Measurements from ENCODE around the gene AOX1. TPM values are rescaled to one million over a fixed set of nuclear protein-coding genes. Genes with fewer than 3 reads are reported as not detected.

Gene AOX1
- polyA plus RNA-seq, 1 of the 3 experiments (the other 2 are of a cell fraction), result 3.3 TPM

- Histone ChIP-seq H3K27ac (ENCODE audit: low read depth in 2 of 2, low read length in 1 of 2) (no peak overlapping the region), H3K9me3 (no peaks in the 10 kb centered on the region), H3F3A (replicated peaks; ENCODE audit: insufficient read depth) (peaks cover 4% of the 10 kb centered on the region), H4K20me1 (ENCODE audit: insufficient read depth) (no peaks in the 10 kb centered on the region), H3K9ac (no peak overlapping the region), H3K79me2 (ENCODE audit: insufficient read depth) (no peaks in the 10 kb centered on the region), H3K36me3 (replicated peaks in 1 of 2; ENCODE audit: control insufficient read depth in 1 of 2, insufficient read depth in 2 of 2, low read length in 1 of 2) (no peaks in the 10 kb centered on the region), H2AFZ (ENCODE audit: low read depth) (no peak overlapping the region), H3K9me2 (no peaks in the 10 kb centered on the region), H3K4me2 (no peak overlapping the region), H3K4me1 (ENCODE audit: control insufficient read depth in 1 of 2, insufficient read depth in 2 of 2, low read depth in 1 of 2, low read length in 1 of 2) (peaks cover 6 to 7% of the 10 kb centered on the region in 2 experiments; a peak in 3 of 4 replicates), H3K27me3 (ENCODE audit: insufficient read depth) (no peaks in the 10 kb centered on the region), H3K4me3 (ENCODE audit: low read depth in 2 of 2, low read length in 1 of 2) (no peak overlapping the region)
- CTCF ChIA-PET, result interaction anchor here (1.0 kb wide), 1 partner anchor 19 kb away, joined by 4 read pairs; no protein-coding TSS in a partner anchor
- DNase-seq, result no peak
- no peak for TF ChIP-seq RAD21 (IDR thresholded peaks at IDR 0.05; ENCODE audit: low read length)
- TF ChIP-seq SMC3 (IDR thresholded peaks at IDR 0.05; ENCODE audit: low read depth, low read length), result no peak
- TF ChIP-seq GATA2 (CRISPR knock-in tag; IDR thresholded peaks at IDR 0.05), result no peak
- no peak for TF ChIP-seq YY1 (IDR thresholded peaks at IDR 0.05; ENCODE audit: low read depth)
- TF ChIP-seq TCF12 (IDR thresholded peaks at IDR 0.05), result no peak
- no peak for TF ChIP-seq ELF1 (IDR thresholded peaks at IDR 0.05)
- TF ChIP-seq IRF3 (IDR thresholded peaks at IDR 0.05; ENCODE audit: low read depth, low read length), result no peak
- POLR2A ChIA-PET, result no interaction called here
- 88% methylated on average over 1 of the region's 1 CpG for WGBS (ENCODE audit: low lambda C conversion rate)
Measured at GRCh38 chr2:200716386-200716785, 130.6 kb downstream of the AOX1 start.

Other genes starting within 250 kb of the AOX1 start
- 7.1 and 8.0 TPM in 2 replicates for gene KCTD18, start 75.9 kb upstream of the AOX1 start, polyA plus RNA-seq (2012; rRNA removed)
- 2.8 TPM in 2 replicates for gene SGO2, start 59.8 kb upstream of the AOX1 start, polyA plus RNA-seq (2012; rRNA removed)
- 131 and 163 TPM in 2 replicates for gene BZW1, start 225.9 kb downstream of the AOX1 start, polyA plus RNA-seq (2012; rRNA removed)